K562 (cell line): ENCODE results near the gene ADCYAP1R1. TPM values are rescaled to one million over a fixed set of nuclear protein-coding genes. Genes with fewer than 3 reads are reported as not detected.

Source experiments
- NCOR1 ChIP-seq: fragments of 450-650 bp; IDR thresholded peaks from 2 replicates; pipeline ENCODE4 v1.6.1; 2016; ENCODE audit warnings: mild to moderate bottlenecking, moderate library complexity
- ZNF695 ChIP-seq: fragments of 450-650 bp; formaldehyde crosslinking; IDR thresholded peaks from 2 replicates; pipeline ENCODE4 v1.4.0; 2020; ENCODE audit warnings: mild to moderate bottlenecking, moderate library complexity
- polyA plus RNA-seq, 8 experiments: library from polyadenylated mRNA; depleted of rRNA in 4 of 8; stranded (reverse) in 5 of 8; unstranded in 3 of 8; fragments of >200 nt; fragmentation: Nextera tagmentation in 2 of 8; fragmentation: Illumina TruSeq in 1 of 8; extraction: Ambion mirVana in 2 of 8; extraction: Trizol in 1 of 8; gene quantifications; 2 replicates each; pipeline versions ENCODE4 v1.2.1 to v1.2.3, GENCODE V29; 2011 to 2014; ENCODE audit warnings: inconsistent platforms in 1 of 8, missing spikeins in 1 of 8
- total RNA-seq, 7 experiments: library from RNA; depleted of rRNA in 6 of 7; stranded (reverse); fragments of >200 nt in 6 of 7; fragmentation: Illumina TruSeq in 2 of 7; extraction: Trizol in 2 of 7; gene quantifications; 2 replicates each; pipeline versions ENCODE4 v1.2.1 to v1.2.3, GENCODE V29; 2011 to 2021; ENCODE audit warnings: low replicate concordance in 1 of 7
- TF ChIP-seq, protein P1 (sequence below): fragments of 200-600 bp; sonication (generic); IDR thresholded peaks from one replicate; pipeline ENCODE4 v1.6.1; 2012; ENCODE audit warnings: mild to moderate bottlenecking, low read depth, low read length, inconsistent platforms

Gene ADCYAP1R1
- total and polyA plus RNA-seq, 9 of the 15 experiments (the other 6 are each of a cell fraction or from before 2014, with no cell fraction given) = 0.03 to 0.07 TPM; not detected in 7

DNA sequence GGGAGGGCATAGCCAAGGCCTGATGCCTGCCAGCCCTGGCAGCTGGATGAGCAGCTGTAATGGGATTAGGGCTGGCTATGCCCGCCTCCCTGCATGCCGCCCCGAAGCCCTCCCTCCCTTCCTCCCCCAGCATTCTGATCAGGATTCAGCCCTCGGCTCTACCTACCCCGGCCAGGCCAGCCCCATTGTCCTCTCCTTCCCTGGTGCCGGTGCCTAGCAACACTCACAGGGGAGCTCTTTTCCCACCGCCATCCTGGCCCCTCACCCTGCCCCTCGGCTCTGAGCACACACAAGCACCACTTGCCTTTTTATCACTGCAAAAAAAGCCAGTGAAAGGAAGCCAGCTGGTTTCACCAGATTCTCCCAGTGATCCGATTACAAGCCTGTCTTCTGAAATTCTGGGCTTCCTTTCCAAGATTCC, 9.0 kb upstream of the ADCYAP1R1 start (continued):
- TF ChIP-seq, protein P1, sequence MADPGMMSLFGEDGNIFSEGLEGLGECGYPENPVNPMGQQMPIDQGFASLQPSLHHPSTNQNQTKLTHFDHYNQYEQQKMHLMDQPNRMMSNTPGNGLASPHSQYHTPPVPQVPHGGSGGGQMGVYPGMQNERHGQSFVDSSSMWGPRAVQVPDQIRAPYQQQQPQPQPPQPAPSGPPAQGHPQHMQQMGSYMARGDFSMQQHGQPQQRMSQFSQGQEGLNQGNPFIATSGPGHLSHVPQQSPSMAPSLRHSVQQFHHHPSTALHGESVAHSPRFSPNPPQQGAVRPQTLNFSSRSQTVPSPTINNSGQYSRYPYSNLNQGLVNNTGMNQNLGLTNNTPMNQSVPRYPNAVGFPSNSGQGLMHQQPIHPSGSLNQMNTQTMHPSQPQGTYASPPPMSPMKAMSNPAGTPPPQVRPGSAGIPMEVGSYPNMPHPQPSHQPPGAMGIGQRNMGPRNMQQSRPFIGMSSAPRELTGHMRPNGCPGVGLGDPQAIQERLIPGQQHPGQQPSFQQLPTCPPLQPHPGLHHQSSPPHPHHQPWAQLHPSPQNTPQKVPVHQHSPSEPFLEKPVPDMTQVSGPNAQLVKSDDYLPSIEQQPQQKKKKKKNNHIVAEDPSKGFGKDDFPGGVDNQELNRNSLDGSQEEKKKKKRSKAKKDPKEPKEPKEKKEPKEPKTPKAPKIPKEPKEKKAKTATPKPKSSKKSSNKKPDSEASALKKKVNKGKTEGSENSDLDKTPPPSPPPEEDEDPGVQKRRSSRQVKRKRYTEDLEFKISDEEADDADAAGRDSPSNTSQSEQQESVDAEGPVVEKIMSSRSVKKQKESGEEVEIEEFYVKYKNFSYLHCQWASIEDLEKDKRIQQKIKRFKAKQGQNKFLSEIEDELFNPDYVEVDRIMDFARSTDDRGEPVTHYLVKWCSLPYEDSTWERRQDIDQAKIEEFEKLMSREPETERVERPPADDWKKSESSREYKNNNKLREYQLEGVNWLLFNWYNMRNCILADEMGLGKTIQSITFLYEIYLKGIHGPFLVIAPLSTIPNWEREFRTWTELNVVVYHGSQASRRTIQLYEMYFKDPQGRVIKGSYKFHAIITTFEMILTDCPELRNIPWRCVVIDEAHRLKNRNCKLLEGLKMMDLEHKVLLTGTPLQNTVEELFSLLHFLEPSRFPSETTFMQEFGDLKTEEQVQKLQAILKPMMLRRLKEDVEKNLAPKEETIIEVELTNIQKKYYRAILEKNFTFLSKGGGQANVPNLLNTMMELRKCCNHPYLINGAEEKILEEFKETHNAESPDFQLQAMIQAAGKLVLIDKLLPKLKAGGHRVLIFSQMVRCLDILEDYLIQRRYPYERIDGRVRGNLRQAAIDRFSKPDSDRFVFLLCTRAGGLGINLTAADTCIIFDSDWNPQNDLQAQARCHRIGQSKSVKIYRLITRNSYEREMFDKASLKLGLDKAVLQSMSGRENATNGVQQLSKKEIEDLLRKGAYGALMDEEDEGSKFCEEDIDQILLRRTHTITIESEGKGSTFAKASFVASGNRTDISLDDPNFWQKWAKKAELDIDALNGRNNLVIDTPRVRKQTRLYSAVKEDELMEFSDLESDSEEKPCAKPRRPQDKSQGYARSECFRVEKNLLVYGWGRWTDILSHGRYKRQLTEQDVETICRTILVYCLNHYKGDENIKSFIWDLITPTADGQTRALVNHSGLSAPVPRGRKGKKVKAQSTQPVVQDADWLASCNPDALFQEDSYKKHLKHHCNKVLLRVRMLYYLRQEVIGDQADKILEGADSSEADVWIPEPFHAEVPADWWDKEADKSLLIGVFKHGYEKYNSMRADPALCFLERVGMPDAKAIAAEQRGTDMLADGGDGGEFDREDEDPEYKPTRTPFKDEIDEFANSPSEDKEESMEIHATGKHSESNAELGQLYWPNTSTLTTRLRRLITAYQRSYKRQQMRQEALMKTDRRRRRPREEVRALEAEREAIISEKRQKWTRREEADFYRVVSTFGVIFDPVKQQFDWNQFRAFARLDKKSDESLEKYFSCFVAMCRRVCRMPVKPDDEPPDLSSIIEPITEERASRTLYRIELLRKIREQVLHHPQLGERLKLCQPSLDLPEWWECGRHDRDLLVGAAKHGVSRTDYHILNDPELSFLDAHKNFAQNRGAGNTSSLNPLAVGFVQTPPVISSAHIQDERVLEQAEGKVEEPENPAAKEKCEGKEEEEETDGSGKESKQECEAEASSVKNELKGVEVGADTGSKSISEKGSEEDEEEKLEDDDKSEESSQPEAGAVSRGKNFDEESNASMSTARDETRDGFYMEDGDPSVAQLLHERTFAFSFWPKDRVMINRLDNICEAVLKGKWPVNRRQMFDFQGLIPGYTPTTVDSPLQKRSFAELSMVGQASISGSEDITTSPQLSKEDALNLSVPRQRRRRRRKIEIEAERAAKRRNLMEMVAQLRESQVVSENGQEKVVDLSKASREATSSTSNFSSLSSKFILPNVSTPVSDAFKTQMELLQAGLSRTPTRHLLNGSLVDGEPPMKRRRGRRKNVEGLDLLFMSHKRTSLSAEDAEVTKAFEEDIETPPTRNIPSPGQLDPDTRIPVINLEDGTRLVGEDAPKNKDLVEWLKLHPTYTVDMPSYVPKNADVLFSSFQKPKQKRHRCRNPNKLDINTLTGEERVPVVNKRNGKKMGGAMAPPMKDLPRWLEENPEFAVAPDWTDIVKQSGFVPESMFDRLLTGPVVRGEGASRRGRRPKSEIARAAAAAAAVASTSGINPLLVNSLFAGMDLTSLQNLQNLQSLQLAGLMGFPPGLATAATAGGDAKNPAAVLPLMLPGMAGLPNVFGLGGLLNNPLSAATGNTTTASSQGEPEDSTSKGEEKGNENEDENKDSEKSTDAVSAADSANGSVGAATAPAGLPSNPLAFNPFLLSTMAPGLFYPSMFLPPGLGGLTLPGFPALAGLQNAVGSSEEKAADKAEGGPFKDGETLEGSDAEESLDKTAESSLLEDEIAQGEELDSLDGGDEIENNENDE = no peak
- TF ChIP-seq ZNF695 = no peak
- TF ChIP-seq NCOR1 = no peak
